ENCODE measurements around the gene ZNF629.

DNA sequence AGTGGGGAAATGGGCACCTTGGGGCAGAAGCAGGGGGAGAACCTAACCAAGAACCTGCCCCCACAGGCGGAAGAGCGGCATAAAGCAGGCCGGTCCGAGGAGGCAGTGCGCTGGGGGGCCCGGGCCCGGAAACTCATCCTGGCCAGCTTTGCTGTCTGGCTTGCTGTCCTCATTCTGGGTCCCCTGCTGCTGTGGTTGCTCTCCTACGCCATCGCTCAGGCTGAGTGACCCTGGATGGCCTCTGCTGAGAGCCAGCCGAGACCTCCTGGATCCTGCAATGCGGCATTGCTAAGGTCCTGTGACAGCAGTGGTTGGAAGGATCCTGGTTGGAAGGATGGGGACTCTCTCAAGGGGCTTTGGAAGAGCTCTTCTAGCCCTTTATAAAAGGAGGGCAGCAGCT, 43.3 kb downstream of the ZNF629 start:
- TF ChIP-seq, protein P1, sequence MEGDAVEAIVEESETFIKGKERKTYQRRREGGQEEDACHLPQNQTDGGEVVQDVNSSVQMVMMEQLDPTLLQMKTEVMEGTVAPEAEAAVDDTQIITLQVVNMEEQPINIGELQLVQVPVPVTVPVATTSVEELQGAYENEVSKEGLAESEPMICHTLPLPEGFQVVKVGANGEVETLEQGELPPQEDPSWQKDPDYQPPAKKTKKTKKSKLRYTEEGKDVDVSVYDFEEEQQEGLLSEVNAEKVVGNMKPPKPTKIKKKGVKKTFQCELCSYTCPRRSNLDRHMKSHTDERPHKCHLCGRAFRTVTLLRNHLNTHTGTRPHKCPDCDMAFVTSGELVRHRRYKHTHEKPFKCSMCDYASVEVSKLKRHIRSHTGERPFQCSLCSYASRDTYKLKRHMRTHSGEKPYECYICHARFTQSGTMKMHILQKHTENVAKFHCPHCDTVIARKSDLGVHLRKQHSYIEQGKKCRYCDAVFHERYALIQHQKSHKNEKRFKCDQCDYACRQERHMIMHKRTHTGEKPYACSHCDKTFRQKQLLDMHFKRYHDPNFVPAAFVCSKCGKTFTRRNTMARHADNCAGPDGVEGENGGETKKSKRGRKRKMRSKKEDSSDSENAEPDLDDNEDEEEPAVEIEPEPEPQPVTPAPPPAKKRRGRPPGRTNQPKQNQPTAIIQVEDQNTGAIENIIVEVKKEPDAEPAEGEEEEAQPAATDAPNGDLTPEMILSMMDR (IDR thresholded peaks at IDR 0.05), result no peak
- TF ChIP-seq POLR2A (IDR thresholded peaks at IDR 0.05) (no peak), POLR2AphosphoS5 (IDR thresholded peaks at IDR 0.05) (no peak)

All from gastroesophageal sphincter (tissue), 3 donors.